NCI-H1694 (cell line): ENCODE data around the gene ABL1.

Experiments used
- DNase-seq: peaks from one replicate; lab custom pipeline; 2025; lab: John Stamatoyannopoulos, UW

Gene ABL1

GRCh38 chr9:130890870-130891687 lies 56.0 kb downstream of the ABL1 start:
- DNase-seq, result no peak

GRCh38 chr9:130891688-130892476 lies 56.8 kb downstream of the ABL1 start:
- DNase-seq, result no peak

GRCh38 chr9:130892477-130893304 lies 57.6 kb downstream of the ABL1 start:
- DNase-seq, result no peak

- no peak for DNase-seq
These were observed 58.5 kb downstream of the ABL1 start for GRCh38 chr9:130893341-130894101.

GRCh38 chr9:130894546-130894945 lies 59.5 kb downstream of the ABL1 start:
- no peak for DNase-seq

GRCh38 chr9:130895038-130895437 lies 60.0 kb downstream of the ABL1 start:
- DNase-seq, result no peak

GRCh38 chr9:130895481-130896232 lies 60.6 kb downstream of the ABL1 start:
- no peak for DNase-seq

GRCh38 chr9:130896233-130897014 lies 61.4 kb downstream of the ABL1 start, which contains the start of gene QRFP:
TSS of gene QRFP (minus strand) at chr9:130896812. CDS start at chr9:130893838, 2,974 bp downstream.
- DNase-seq, result no peak

GRCh38 chr9:130897105-130897751 lies 62.2 kb downstream of the ABL1 start:
- DNase-seq, result no peak

- no peak for DNase-seq
These were observed 62.9 kb downstream of the ABL1 start for GRCh38 chr9:130897848-130898551.

GRCh38 chr9:130898552-130898852 lies 63.4 kb downstream of the ABL1 start:
- no peak for DNase-seq

GRCh38 chr9:130899051-130899748 lies 64.1 kb downstream of the ABL1 start:
- DNase-seq, result no peak

GRCh38 chr9:130900701-130901497 lies 65.8 kb downstream of the ABL1 start:
- DNase-seq, result no peak

GRCh38 chr9:130901498-130902203 lies 66.6 kb downstream of the ABL1 start:
- DNase-seq, result no peak

GRCh38 chr9:130902204-130903185 lies 67.4 kb downstream of the ABL1 start:
- no peak for DNase-seq
